Measurements from ENCODE around the gene RAB5B.
"Not testable (repeated sequence)": the region's sequence is repeated elsewhere in the genome, so short reads cannot be mapped to it uniquely, and the experiment has no call there.

RAB5B gene

GRCh38 chr12:55940065-55940732 is 33.7 kb upstream of the RAB5B start:
- DNase-seq (ENCODE audit: low read depth in 3 of 3): peak; percentile 68 to 76 (median 71)

- DNase-seq (ENCODE audit: low read depth in 3 of 3): no peak
Measured at GRCh38 chr12:55942055-55942454, 31.8 kb upstream of the RAB5B start.

- no peak for DNase-seq (ENCODE audit: low read depth in 3 of 3)
Measured at GRCh38 chr12:55942577-55943136, 31.2 kb upstream of the RAB5B start.

- DNase-seq (ENCODE audit: low read depth in 3 of 3): no peak
Measured at GRCh38 chr12:55946553-55946952, 27.3 kb upstream of the RAB5B start.

GRCh38 chr12:55955344-55955743 is 18.5 kb upstream of the RAB5B start:
- no peak for DNase-seq (ENCODE audit: low read depth in 3 of 3)

GRCh38 chr12:55955800-55956508 is 17.9 kb upstream of the RAB5B start:
- no peak for DNase-seq (ENCODE audit: low read depth in 3 of 3)

GRCh38 chr12:55957106-55957859 is 16.6 kb upstream of the RAB5B start:
- no peak for DNase-seq (ENCODE audit: low read depth in 3 of 3)

- DNase-seq (ENCODE audit: low read depth in 3 of 3): no peak
Measured at GRCh38 chr12:55963760-55964159, 10.1 kb upstream of the RAB5B start.

- DNase-seq (ENCODE audit: low read depth in 3 of 3): no peak
Measured at GRCh38 chr12:55965240-55965639, 8.6 kb upstream of the RAB5B start.

GRCh38 chr12:55965941-55966407 is 7.9 kb upstream of the RAB5B start, which contains the start of gene PMEL:
TSS of gene PMEL (minus strand) at chr12:55966042. CDS start at chr12:55966011, 31 bp downstream.
- no peak for DNase-seq (ENCODE audit: low read depth in 3 of 3)

GRCh38 chr12:55966408-55967281 is 7.2 kb upstream of the RAB5B start, which contains the start of gene CDK2:
TSS of gene CDK2 (plus strand) at chr12:55966830. CDS start at chr12:55967009, 179 bp downstream.
- peak; percentile 83 to 95 (median 89) for DNase-seq (ENCODE audit: low read depth in 3 of 3)

GRCh38 chr12:55969356-55969755 is 4.5 kb upstream of the RAB5B start:
- DNase-seq (ENCODE audit: low read depth in 3 of 3): no peak

GRCh38 chr12:55970775-55971174 is 3.1 kb upstream of the RAB5B start:
- no peak for DNase-seq (ENCODE audit: low read depth in 3 of 3)

GRCh38 chr12:55972042-55972441 is 1.8 kb upstream of the RAB5B start:
- no peak for DNase-seq (ENCODE audit: low read depth in 3 of 3)

GRCh38 chr12:55972456-55972855 is 1.4 kb upstream of the RAB5B start:
- no peak for DNase-seq (ENCODE audit: low read depth in 3 of 3)

- no peak for DNase-seq (ENCODE audit: low read depth in 3 of 3)
Measured at GRCh38 chr12:55972911-55973598, 823 bp upstream of the RAB5B start.

- peak in 2 of 3 donors; percentile 18 to 48 for DNase-seq (ENCODE audit: low read depth in 3 of 3)
Measured at GRCh38 chr12:55974308-55974730, 441 bp downstream of the RAB5B start.

- DNase-seq (ENCODE audit: low read depth in 3 of 3): no peak
Measured at GRCh38 chr12:55978393-55978792, 4.5 kb downstream of the RAB5B start.

- no peak for DNase-seq (ENCODE audit: low read depth in 3 of 3)
Measured at GRCh38 chr12:55979069-55979468, 5.2 kb downstream of the RAB5B start.

GRCh38 chr12:55981882-55982281 is 8.0 kb downstream of the RAB5B start:
- DNase-seq (ENCODE audit: low read depth in 3 of 3): not testable (repeated sequence)

Measured in stimulated activated CD4-positive, alpha-beta T cell treated with anti-CD3 and anti-CD28 coated beads, TNF-alpha, amount 100 ng/mL, for 48 hours (primary cell).